WTC11 (cell line): Measurements from ENCODE around the gene OR52J3. TPM values are rescaled to one million over a fixed set of nuclear protein-coding genes. Genes with fewer than 3 reads are reported as not detected.
"Not testable (repeated sequence)": the region's sequence is repeated elsewhere in the genome, so short reads cannot be mapped to it uniquely, and the experiment has no call there.

Source experiments
- ATAC-seq: fragments of 200-7000 bp; cut with Tn5 transposase; 2 replicates; pipeline ENCODE4 v1.10.0; 2021; ENCODE audit warnings: mild to moderate bottlenecking, moderate library complexity
- CTCF ChIA-PET: fragments of 300-600 bp; sonication (Branson Sonifier 250); formaldehyde crosslinking; loops from one replicate; lab custom pipeline; 2021; ENCODE audit warnings: antibody characterized with exemption; lab: Charles Lee
- POLR2A ChIA-PET: fragments of 350-600 bp; sonication (Branson Sonifier 250); formaldehyde crosslinking; loops from one replicate; lab custom pipeline; 2021; ENCODE audit warnings: antibody characterized with exemption; lab: Charles Lee
- DNase-seq: peaks from one replicate; pipeline ENCODE4 v3.0.0; 2021; ENCODE audit warnings: low spot score
- H3K27ac Mint-ChIP-seq: 2 replicates; pipeline ENCODE4 v1.8.0; 2021; ENCODE audit warnings: mixed read lengths
- H3K27me3 Mint-ChIP-seq: 2 replicates; pipeline ENCODE4 v1.8.0; 2021; ENCODE audit warnings: low read depth, mild to moderate bottlenecking, moderate library complexity, mixed read lengths
- H3K36me3 Mint-ChIP-seq: 2 replicates; pipeline ENCODE4 v1.8.0; 2021; ENCODE audit warnings: mixed read lengths
- H3K4me1 Mint-ChIP-seq: 2 replicates; pipeline ENCODE4 v1.8.0; 2022; ENCODE audit warnings: mixed read lengths
- H3K4me3 Mint-ChIP-seq: 2 replicates; pipeline ENCODE4 v1.8.0; 2021; ENCODE audit warnings: mild to moderate bottlenecking, moderate library complexity, mixed read lengths
- H3K9me3 Mint-ChIP-seq: 2 replicates; pipeline ENCODE4 v1.8.0; 2021; ENCODE audit warnings: mixed read lengths
- AR ChIP-seq: fragments of 250-450 bp; sonication (Bioruptor Pico); IDR thresholded peaks from 2 replicates; pipeline ENCODE4 v1.9.0; 2021; ENCODE audit warnings: mild to moderate bottlenecking
- ATF1 ChIP-seq: sonication (generic); formaldehyde crosslinking; IDR thresholded peaks from 2 replicates; pipeline ENCODE4 v1.8.1; 2023; ENCODE audit warnings: mild to moderate bottlenecking, moderate library complexity, missing genetic modification reagents
- ATF3 ChIP-seq: sonication (generic); formaldehyde crosslinking; conservative IDR thresholded peaks from 2 replicates; pipeline ENCODE4 v1.8.1; 2022; ENCODE audit warnings: mild to moderate bottlenecking, missing genetic modification reagents
- CBFB ChIP-seq: sonication (generic); formaldehyde crosslinking; IDR thresholded peaks from 2 replicates; pipeline ENCODE4 v1.8.1; 2022; ENCODE audit warnings: mild to moderate bottlenecking, low read depth, missing genetic modification reagents
- CREB1 ChIP-seq: sonication (generic); formaldehyde crosslinking; IDR thresholded peaks from 2 replicates; pipeline ENCODE4 v1.8.0; 2023; ENCODE audit warnings: mild to moderate bottlenecking, missing genetic modification reagents
- E2F4 ChIP-seq: sonication (generic); formaldehyde crosslinking; IDR thresholded peaks from 2 replicates; pipeline ENCODE4 v1.8.1; 2022; ENCODE audit warnings: low read depth, mild to moderate bottlenecking, moderate library complexity, missing genetic modification reagents, borderline replicate concordance
- GABPB1 ChIP-seq: sonication (generic); formaldehyde crosslinking; IDR thresholded peaks from 2 replicates; pipeline ENCODE4 v1.8.1; 2023; ENCODE audit warnings: mild to moderate bottlenecking, missing genetic modification reagents
- GRHL2 ChIP-seq: fragments of 250-450 bp; sonication (Bioruptor Pico); IDR thresholded peaks from 2 replicates; pipeline ENCODE4 v1.8.0; 2022; ENCODE audit warnings: mild to moderate bottlenecking, moderate library complexity; ENCODE audit not compliant: insufficient replicate concordance, severe bottlenecking
- IRF2 ChIP-seq: sonication (generic); formaldehyde crosslinking; IDR thresholded peaks from 2 replicates; pipeline ENCODE4 v1.8.0; 2022; ENCODE audit warnings: low read depth, missing genetic modification reagents, borderline replicate concordance
- JAZF1 ChIP-seq: fragments of 250-450 bp; sonication (Bioruptor Pico); IDR thresholded peaks from 2 replicates; pipeline ENCODE4 v1.9.0; 2021; ENCODE audit warnings: moderate library complexity, mild to moderate bottlenecking, inconsistent platforms
- MAX ChIP-seq: sonication (generic); formaldehyde crosslinking; IDR thresholded peaks from 2 replicates; pipeline ENCODE4 v1.8.0; 2022; ENCODE audit warnings: mild to moderate bottlenecking, missing genetic modification reagents
- NFATC4 ChIP-seq: fragments of 250-450 bp; sonication (Bioruptor Pico); IDR thresholded peaks from 2 replicates; pipeline ENCODE4 v1.9.0; 2021; ENCODE audit warnings: mild to moderate bottlenecking
- NR2C2 ChIP-seq: sonication (generic); formaldehyde crosslinking; IDR thresholded peaks from 2 replicates; pipeline ENCODE4 v1.8.0; 2022; ENCODE audit warnings: mild to moderate bottlenecking, missing genetic modification reagents
- NR3C1 ChIP-seq: sonication (generic); formaldehyde crosslinking; conservative IDR thresholded peaks from 2 replicates; pipeline ENCODE4 v1.8.1; 2023; ENCODE audit warnings: low read depth, mild to moderate bottlenecking, missing genetic modification reagents
- RELA ChIP-seq: sonication (generic); formaldehyde crosslinking; IDR thresholded peaks from 2 replicates; pipeline ENCODE4 v1.8.1; 2022; ENCODE audit warnings: missing genetic modification reagents, mild to moderate bottlenecking, borderline replicate concordance
- SMAD3 ChIP-seq: sonication (generic); formaldehyde crosslinking; IDR thresholded peaks from 2 replicates; pipeline ENCODE4 v1.8.0; 2022; ENCODE audit warnings: missing genetic modification reagents, mild to moderate bottlenecking, borderline replicate concordance
- SMAD4 ChIP-seq: sonication (generic); formaldehyde crosslinking; IDR thresholded peaks from 2 replicates; pipeline ENCODE4 v1.8.0; 2022; ENCODE audit warnings: mild to moderate bottlenecking, missing genetic modification reagents
- STAT6 ChIP-seq: sonication (generic); formaldehyde crosslinking; conservative IDR thresholded peaks from 2 replicates; pipeline ENCODE4 v1.8.1; 2023; ENCODE audit warnings: mild to moderate bottlenecking, low read depth, missing genetic modification reagents, moderate library complexity
- TEAD4 ChIP-seq: sonication (generic); formaldehyde crosslinking; IDR thresholded peaks from 2 replicates; pipeline ENCODE4 v1.8.0; 2022; ENCODE audit warnings: mild to moderate bottlenecking, missing genetic modification reagents
- USF2 ChIP-seq: sonication (generic); formaldehyde crosslinking; IDR thresholded peaks from 2 replicates; pipeline ENCODE4 v1.8.1; 2023; ENCODE audit warnings: mild to moderate bottlenecking, missing genetic modification reagents, moderate library complexity
- ZNF121 ChIP-seq: sonication (generic); formaldehyde crosslinking; IDR thresholded peaks from 2 replicates; pipeline ENCODE4 v1.8.0; 2023; ENCODE audit warnings: missing genetic modification reagents
- ZNF317 ChIP-seq: sonication (generic); formaldehyde crosslinking; IDR thresholded peaks from 2 replicates; pipeline ENCODE4 v1.8.1; 2023; ENCODE audit warnings: low read depth, mild to moderate bottlenecking, moderate library complexity, missing genetic modification reagents, borderline replicate concordance
- total RNA-seq: library from RNA; stranded (reverse); gene quantifications from 3 replicates; pipeline ENCODE4 v1.2.3, GENCODE V29; 2021

The OR52J3 gene
- total RNA-seq, 1 experiment from 2014 or later: not detected

GRCh38 chr11:5043380-5043779, 2.9 kb upstream of the OR52J3 start:
- H3K27ac Mint-ChIP-seq: no peak overlapping the region
- no peaks in the 10 kb centered on the region for H3K27me3 Mint-ChIP-seq
- H3K4me3 Mint-ChIP-seq: no peak overlapping the region
- no peaks in the 10 kb centered on the region for H3K36me3 Mint-ChIP-seq
- ChIA-PET POLR2A (no interaction called here), CTCF (no interaction called here)
- H3K4me1 Mint-ChIP-seq: peaks cover 9% of the 10 kb centered on the region
- TF ChIP-seq MAX (CRISPR knock-in tag) (no peak), SMAD3 (CRISPR knock-in tag) (no peak), IRF2 (CRISPR knock-in tag) (no peak), ZNF317 (CRISPR knock-in tag) (no peak), E2F4 (CRISPR knock-in tag) (no peak), ATF3 (CRISPR knock-in tag) (no peak), JAZF1 (CRISPR knock-in tag) (no peak), AR (CRISPR knock-in tag) (no peak), NFATC4 (CRISPR knock-in tag) (no peak), SMAD4 (CRISPR knock-in tag) (no peak), ZNF121 (no peak), STAT6 (CRISPR knock-in tag) (no peak)
- ATAC-seq: no peak
- no peak for DNase-seq
- no peaks in the 10 kb centered on the region for H3K9me3 Mint-ChIP-seq

- Mint-ChIP-seq H3K36me3 (no peaks in the 10 kb centered on the region), H3K4me1 (peaks cover 9% of the 10 kb centered on the region), H3K27ac (no peak overlapping the region), H3K4me3 (no peak overlapping the region), H3K9me3 (no peaks in the 10 kb centered on the region), H3K27me3 (no peaks in the 10 kb centered on the region)
- ATAC-seq (peak; percentile 60), DNase-seq (no peak)
- ChIA-PET POLR2A (no interaction called here), CTCF (no interaction called here)
- no peak for TF ChIP-seq ATF3 (CRISPR knock-in tag)
- no peak for TF ChIP-seq NR3C1 (CRISPR knock-in tag)
- TF ChIP-seq RELA: no peak
- no peak for TF ChIP-seq IRF2 (CRISPR knock-in tag)
- TF ChIP-seq ATF1: no peak
- TF ChIP-seq STAT6 (CRISPR knock-in tag): no peak
- no peak for TF ChIP-seq NR2C2 (CRISPR knock-in tag)
- TF ChIP-seq CREB1: no peak
- no peak for TF ChIP-seq TEAD4 (CRISPR knock-in tag)
- TF ChIP-seq CBFB: no peak
- no peak for TF ChIP-seq GRHL2 (CRISPR knock-in tag)
- TF ChIP-seq USF2 (CRISPR knock-in tag): no peak
- no peak for TF ChIP-seq GABPB1
Measured at GRCh38 chr11:5046754-5047330, 516 bp downstream of the OR52J3 start.

- H3K27me3 Mint-ChIP-seq, H3K4me1 Mint-ChIP-seq, ATAC-seq, H3K36me3 Mint-ChIP-seq, H3K27ac Mint-ChIP-seq, DNase-seq, H3K4me3 Mint-ChIP-seq, POLR2A ChIA-PET, H3K9me3 Mint-ChIP-seq, CTCF ChIA-PET: not testable (repeated sequence)
Measured at GRCh38 chr11:5058679-5059078, 12.4 kb downstream of the OR52J3 start.
